ENCODE results near the gene NF1.

- TF ChIP-seq CTCF (IDR thresholded peaks at IDR 0.05; ENCODE audit: poor library complexity) (no peak), EZH2 (IDR thresholded peaks at IDR 0.05; ENCODE audit: borderline replicate concordance) (no peak)
These were observed 295.0 kb downstream of the NF1 start for GRCh38 chr17:31389657-31390381.
